GM18519 (cell line): ENCODE measurements around the gene C1orf159.
"Not testable (repeated sequence)": the region's sequence is repeated elsewhere in the genome, so short reads cannot be mapped to it uniquely, and the experiment has no call there.

Source experiments
- ATAC-seq: cut with Tn5 transposase; IDR thresholded peaks from one replicate; pipeline ENCODE4 v1.9.1; 2021; ENCODE audit warnings: mild to moderate bottlenecking, moderate library complexity; ENCODE audit not compliant: unreplicated experiment, low FRiP score

The C1orf159 gene

DNA sequence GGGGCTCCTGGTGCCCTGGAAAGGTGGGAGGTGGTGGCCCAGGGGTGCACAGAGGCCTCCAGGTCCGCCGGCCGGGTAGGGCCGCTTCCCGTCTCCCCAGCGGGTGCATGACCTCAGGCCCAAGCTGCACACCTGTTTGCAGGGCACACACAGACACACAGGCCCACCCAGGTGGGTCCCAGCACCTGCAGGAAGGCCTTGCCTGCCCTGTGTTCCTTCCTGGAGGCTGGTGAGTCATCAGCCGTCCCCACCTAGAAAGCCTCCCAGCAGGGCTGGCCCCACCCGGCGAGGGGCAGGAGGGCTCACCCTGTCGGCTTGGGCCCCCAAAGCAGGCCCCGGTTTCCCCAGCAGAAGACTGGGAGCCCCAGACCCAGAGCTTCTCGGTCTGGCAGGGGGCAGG, 34.2 kb upstream of the C1orf159 start:
- no peak for ATAC-seq

DNA sequence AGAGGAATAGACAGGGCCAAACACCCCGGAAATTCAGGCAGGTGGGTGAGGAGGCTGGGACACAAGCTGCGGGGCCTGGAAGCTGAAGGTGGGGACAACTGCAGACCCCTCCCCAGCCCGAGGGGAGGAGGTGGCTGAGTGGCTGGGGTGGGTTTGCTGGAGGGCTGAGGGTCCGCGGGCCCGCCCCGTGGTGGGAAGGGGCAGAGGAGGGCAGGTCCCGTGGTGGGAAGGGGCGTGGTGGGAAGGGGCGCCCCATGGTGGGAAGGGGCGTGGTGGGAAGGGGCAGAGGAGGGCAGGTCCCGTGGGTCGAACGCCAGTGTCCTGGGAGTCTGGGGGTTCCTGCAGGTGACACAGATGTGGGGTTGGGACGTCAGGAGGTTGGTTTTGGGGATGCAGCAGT, 33.5 kb upstream of the C1orf159 start:
- no peak for ATAC-seq

GRCh38 chr1:1148569-1148968, 32.7 kb upstream of the C1orf159 start:
- ATAC-seq: no peak

- no peak for ATAC-seq
These were observed 32.2 kb upstream of the C1orf159 start for GRCh38 chr1:1148061-1148460.

DNA sequence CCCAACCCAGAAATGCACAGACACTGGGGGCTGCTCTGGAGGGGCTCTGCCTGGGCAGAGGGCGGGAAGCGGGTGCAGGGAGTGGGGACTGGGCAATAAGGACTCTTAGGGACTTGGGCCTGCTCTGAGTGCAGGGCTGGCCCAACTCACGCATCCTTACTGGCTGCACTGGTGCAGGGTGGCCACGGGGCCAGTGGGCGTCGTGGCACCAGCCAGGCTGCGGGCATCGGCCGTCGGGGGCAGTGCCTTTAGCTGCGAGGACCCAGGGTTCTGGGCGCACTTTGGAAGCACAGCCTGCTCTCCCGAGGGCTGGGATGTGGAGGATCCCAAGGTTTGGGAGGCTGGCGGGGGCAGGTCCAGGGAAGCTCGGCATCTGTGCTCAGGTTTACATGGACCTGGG, 30.7 kb upstream of the C1orf159 start:
- no peak for ATAC-seq

DNA sequence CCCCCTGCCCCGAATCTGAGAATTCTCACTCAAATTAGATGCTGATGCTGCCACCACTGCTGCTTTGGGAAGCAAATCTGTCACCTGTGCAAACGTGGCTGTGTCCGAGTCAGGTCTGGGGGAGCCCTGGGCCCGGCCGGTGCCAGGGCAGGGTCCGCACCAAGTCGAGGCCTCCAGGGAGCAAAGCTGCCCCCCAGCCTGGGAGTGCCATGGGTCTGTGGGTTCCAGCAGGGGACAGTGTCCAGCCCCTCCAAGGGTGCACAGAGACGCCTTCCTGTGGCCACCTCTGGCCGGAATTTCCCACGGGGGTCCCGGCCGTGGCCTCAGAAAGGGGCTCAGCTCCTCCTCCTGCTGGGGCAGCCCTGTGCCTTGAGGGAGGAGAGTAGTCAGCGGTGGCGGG, 30.1 kb upstream of the C1orf159 start:
- ATAC-seq: no peak

- no peak for ATAC-seq
These were observed 29.6 kb upstream of the C1orf159 start for GRCh38 chr1:1145547-1145914.

DNA sequence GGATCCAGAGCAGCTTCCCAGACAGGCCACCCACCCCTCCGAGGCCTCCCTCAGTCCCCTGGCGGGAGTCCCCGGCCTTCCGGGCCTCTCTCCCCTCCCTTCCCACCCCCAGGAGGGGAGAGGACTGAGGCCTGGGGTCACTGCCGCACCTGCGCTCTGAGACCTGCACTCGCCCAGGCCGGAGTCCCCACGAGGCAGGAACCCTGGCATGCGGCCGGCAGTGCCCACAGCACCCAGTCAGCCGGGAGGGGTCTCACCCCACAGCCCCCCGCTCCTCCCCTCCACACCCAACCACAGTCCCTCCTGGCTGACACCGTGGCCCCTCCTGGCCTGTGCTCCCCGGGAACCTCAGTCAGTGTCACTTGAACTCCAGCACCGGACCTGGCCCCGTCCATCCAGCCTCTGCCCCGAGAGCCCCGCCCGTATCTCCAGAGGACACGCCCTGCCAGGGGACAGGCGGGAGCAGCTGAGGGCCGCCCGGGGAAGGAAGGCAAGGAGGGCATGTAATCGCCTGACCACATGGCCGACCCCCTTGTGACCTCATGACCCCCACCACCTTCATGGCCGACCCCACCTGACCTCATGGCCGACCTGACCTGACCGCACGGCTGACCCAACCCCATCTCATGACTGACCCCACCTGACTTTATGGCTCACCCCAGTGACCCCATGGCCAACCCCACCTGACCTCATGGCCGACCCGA, 29.1 kb upstream of the C1orf159 start:
- ATAC-seq: no peak

- no peak for ATAC-seq
These were observed 28.4 kb upstream of the C1orf159 start for GRCh38 chr1:1144122-1144842.

DNA sequence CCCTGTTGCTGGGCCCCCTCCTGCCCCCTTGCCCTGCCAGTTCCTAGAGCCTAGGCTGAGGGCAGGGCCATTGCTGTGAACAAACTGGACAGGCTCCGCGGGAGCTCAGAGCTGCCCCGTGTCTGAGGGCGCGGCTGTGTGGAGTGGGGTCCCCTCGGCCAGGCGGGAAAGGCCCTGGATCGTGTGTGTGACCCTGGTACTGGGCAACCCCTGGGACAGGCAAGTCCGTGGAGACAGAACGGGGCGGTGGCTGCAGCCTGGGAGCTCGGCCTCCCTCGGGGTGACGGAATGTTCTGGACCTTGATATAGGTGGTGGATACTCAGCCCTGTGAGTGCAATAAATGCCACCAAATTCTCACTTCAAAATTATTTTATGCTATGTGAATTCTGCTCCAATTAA, 27.7 kb upstream of the C1orf159 start:
- ATAC-seq: no peak

DNA sequence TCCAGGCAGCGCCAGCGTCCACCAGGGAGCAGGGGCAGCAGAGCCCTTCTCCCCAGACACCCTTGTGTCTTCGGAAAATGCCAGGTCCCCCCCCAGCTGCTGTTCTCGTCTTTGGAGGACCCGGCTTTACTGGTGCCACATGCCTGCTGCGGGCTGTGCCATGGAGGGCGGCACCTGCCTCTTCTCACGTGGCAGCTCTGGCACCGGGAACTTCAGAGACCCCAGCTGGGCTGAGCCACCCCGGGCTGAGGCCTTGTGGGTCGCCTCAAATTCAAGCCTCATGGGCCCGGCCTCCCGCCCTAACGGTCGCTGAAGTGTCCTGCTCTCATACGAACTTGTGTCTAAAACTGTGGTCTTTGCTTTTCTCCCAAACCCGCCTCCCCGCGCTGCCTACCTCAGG, 27.0 kb upstream of the C1orf159 start:
- ATAC-seq: no peak

GRCh38 chr1:1142352-1142751, 26.5 kb upstream of the C1orf159 start:
- ATAC-seq: not testable (repeated sequence)

DNA sequence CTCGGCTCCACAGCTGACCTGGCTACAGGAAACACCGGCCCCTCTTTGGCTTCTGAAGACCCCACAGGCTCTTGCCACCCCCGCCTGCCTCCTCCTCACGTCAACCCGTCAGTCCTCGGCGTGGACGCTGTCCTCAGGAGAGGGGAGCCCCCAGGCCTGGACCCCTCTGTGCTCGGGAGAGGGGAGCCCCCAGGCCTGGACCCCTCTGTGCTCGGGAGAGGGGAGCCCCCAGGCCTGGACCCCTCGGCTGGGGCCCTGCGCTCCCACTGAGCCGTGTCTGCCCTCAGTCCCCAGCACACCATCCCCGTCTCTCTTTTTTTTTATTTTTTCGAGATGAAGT, 26.0 kb upstream of the C1orf159 start:
- no peak for ATAC-seq

DNA sequence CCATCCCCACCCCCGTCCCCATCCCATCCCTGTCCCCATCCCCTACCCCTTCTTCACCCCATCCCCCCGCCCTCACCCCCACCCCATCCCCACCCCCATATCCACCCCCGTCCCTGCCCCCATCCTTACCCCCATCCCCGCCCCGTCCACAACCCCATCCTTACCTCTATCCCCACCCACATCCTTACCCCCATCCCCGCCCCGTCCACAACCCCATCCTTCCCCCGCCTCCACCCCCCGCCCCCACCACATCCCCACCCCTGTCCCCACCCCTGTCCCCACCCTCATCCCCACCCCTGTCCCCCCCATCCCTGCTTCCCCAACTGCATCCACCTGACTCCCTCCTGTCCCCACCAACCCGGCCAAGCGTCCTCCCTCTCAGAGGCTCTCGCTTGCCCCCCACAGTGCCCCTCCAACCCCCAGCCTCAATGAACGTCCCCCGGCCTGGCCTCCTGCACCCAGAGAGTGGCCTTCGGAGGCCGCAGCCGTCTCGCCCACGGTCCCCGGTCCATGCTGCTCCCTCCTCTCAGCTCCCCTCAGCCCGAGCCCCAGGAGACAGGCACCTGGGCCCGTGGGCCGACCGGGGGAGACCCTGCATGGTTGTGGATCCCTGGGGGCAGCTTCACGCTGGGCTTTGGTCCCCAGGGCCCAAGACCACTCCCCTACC, 25.5 kb upstream of the C1orf159 start:
- no peak for ATAC-seq

- no peak for ATAC-seq
These were observed 24.8 kb upstream of the C1orf159 start for GRCh38 chr1:1140673-1141072.

GRCh38 chr1:1137256-1138045, 21.6 kb upstream of the C1orf159 start:
- ATAC-seq: no peak

DNA sequence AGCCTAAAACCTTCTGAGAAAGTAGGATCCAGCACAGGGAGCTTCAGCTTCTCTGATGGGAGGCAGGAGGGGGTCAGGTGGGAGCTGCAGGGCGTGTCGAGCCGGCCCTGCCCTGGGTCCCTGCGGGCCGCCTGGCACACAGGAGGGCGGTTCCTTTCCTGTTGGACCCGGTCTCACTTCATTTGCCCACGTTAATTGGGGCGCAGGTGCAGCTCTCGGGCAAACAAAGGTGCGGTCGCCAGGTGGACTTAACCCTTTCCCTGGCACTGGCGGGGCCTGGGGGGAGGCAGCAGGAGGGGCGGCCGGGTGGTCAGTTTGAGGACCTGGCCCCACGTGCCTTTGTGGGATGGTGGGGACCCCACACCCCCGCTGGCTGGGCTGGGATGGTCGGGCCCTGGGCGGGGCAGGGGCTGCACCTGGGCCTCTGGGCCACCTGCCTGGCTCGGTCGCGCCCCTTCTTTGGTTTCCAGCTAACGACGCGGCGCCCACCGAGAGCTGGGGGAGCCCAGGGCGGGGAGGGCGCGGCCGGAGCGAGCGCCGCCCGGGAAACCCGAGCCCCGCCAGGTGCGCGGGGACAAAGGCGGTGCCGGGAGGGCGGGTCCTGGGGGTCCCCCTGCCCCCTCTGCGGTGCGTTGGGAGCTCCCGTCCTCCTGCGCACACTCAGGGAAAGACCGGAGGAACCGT, 20.8 kb upstream of the C1orf159 start:
- no peak for ATAC-seq

- ATAC-seq: no peak
These were observed 19.6 kb upstream of the C1orf159 start for GRCh38 chr1:1135339-1136136.

DNA sequence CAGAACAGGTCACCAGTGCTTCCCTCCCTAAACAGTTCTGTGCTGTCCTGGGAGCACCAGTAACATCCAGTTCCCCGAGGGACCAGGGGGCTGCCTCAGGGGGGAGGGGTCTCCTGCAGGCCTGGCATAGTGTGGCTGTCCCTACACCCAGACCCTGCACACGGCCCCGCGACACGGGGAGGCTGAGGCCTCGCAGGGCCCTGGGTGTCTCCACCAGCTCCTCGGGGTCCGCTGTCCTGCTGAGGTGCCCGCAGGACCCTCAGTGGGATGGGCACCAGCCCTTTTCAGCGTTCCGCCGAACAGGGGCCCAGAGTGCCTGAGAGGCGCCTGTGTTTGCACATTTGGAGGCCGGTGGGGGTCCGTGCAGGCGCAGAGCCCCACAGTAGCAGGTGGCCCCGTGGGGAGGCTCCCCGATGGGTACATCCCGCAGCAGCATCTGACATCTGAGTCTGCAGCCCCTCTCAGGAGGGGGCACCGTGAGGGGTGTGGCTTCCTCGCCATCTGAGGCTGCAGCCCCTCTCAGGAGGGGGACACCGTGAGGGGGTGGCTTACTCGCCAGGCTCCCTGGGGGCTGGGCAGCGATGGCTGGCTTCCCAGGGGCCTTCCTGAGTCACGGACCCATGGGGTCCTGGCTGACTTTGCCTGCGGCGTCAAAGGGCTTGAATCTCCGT, 18.5 kb upstream of the C1orf159 start:
- ATAC-seq: no peak
